ENCODE results near the gene LSM4.

Gene LSM4

GRCh38 chr19:18274219-18274780 is 48.6 kb downstream of the LSM4 start, which contains the start of gene IQCN:
IQCN (minus strand) TSS chr19:18274452; CDS start chr19:18269478, 4,974 bp downstream.
- no peak for DNase-seq

DNA sequence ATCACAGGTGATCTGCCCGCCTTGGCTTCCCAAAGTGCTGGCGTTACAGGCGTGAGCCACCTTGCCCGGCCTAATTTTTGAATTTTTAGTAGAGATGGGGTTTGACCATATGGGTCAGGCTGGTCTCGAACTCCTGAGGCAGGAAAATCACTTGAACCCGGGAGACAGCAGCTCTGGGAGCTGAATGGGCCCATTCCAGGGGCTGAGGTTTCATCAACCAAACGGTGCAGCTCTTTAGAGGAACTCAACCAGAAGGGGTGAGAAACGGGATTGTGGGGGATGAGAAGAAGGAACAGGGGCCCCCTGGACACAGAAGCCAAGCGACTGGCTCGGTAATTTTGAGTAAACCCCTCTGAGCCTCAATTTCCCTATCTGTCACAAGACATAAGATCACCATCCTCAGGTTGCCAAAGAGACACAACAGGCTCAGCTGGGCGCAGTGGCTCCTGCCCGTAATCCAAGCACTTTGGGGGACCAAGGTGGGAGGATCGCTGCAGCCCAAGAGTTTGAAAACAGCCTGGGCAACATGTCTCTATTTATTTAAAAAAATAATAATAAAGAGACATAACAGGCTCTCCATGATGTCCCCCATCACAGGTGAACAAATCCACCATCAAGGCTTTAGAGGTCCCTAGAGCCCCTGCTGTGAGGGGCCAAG is 49.2 kb downstream of the LSM4 start:
- no peak for DNase-seq

- DNase-seq, result no peak
These were observed 51.4 kb downstream of the LSM4 start for GRCh38 chr19:18271433-18271841.

DNA sequence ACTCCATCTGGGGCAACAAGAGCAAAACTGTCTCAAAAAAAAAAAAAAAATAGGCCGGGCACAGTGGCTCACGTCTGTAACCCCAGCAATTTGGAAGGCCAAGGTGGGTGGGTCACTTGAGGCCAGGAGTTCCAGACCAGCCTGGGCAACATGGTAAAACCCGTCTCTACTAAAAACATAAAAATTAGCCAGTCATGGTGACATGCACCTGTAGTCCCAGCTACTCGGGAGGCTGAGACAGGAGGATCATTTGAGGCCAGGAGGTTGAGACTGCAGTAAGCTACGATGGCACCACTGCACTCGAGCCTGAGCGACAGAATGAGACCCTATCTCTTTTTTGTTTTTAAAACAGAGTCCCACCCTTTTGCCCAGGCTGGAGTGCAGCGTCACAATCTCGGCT is 52.5 kb downstream of the LSM4 start:
- DNase-seq, result no peak

DNA sequence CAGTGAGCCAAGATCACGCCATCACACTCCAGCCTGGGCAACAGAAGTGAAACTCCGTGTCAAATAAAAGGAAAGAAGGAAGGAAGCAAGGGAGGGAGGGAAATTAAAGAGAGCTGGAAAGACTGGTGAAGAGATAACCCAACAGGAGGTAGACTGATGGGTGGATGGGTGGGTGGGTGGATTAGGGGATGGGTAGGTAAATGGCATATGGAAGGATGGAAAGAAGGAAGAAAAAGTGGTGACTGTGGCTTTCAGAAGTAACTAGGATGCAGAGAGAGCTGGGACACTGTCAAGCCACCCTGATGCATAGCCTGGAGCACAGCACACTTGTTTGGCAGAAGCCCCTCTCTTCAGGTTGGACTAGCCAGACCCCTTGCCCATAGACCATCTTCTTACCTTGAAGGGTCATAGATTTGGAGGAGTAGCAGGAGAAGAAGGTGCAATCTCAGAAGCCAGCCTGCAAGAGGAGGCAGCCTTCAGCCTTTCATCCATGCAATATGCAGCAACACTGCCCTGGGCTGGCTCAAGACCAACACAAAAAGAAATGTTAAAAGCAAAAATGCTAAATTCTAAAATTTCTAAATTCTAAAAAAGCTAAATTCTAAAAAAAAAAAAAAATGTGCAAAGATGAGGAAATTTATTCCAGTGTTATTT is 53.7 kb downstream of the LSM4 start:
- DNase-seq, result no peak

GRCh38 chr19:18266771-18267686 is 55.8 kb downstream of the LSM4 start:
- no peak for DNase-seq

DNA sequence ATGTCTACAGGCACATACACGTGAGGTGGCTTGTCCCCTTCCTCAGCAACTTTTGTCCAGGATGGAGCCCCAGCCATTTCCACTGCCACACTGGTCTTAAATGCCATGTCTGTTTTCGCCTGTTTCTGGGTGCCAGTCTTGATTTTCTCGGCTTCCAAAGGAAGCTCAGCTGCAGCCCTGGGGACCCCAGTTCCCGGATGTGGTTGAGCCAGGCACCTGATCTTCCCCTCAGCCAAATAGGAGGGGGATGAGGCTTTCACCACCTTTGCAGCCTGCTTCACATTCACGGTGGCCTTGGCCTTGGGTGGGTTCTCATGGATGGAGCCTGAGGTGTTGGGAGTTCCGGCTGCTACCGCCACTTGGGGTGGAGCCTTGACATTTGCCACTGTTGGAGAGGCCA is 57.3 kb downstream of the LSM4 start:
- DNase-seq, result no peak

DNA sequence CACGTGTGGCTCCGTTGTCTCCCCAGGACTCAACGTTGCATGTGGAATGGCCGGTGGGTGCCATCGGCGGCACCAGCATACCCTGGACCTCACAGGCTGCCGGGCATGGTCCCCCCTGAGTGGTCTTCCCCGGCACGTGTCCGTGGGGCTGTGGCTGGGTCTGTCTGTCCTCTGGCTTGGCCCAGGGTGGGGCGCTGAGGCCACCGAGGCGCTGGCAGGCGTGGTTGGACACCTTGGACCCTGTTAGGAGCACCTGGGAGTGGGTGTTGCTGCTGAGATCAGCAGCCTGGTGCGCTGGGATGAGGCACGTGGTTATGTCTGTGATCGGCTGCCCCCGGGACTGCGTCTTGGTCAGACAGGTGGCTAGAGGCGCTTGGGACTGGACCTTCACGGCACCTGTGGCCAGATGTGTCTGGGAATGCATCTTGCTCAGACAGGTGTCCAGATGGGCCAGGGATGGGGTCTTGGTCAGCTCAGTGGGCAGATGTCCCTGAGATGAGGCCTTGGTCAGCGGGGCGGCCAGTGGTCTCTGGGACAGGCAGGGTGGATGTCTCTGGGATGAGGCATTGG is 57.8 kb downstream of the LSM4 start:
- DNase-seq, result no peak

DNA sequence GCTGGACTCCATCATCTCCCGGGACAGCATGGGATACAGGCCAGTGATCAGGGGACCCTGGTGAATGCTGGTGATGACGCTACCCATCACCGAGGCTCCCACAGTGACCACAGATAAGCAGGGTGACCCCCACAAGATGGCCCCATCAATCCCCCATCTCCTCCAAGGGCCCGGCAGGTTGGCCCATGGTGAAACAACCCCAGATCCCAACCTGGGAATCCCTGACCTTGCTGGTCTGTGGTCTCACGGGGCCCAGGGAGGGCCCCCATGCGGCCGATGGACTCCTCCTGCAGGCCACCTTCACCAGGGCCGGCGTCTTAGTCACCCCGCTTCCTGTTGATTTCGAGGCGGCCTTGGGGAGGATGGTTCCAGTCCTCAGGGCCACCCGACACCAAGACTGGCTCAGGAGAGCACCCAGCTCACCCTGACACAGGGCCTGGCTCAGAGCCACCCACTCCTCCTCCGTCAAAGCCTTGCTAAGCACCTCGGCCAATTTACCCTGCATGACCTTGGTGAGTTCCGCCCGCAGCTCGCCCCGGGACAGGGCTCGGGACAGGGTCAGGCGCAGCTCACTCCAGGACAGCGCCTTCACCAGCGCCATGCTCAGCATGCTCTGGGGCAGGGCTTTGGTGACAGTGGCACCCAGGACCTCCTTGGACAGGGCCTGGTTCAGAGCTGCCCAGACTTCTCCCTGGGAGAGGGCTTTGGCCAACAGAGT is 58.6 kb downstream of the LSM4 start:
- no peak for DNase-seq

DNA sequence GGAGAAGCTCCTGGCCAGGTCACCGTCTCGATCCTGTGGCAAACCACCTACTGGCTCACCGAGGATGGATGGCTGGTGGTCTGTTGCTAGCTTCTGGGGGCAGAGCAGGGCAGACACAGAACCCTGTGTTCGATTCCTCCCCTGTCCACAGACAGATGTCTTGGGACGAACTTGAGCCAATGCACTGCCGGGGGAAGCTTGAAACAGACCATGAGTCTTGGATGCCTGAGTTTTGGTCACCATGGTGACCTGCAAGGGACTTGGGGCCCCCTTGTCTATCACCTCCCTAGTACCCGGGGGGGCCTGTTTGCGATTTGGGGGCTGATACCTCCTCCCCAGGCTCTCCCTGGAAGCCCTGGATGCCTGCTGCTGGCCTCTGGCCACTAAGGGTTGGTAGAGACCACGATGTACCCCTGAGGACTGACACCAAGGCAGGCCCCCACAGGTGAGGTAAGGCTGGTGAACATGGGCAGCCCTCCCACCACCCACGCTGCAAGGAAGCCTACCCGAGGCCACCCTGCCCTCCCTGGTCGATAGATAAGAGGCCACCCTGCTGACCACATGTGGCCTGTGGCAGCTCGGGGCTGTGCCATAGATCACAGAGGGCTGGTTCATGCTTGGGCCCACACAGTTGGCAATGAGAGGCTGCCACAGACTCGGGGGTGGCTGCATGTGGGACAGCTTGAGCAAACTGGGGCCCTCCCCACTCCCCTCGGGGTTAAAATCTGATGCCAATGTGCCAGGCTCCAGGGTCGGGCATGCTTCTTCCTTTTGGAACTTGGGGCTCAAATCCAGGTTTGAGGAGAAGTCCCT is 59.3 kb downstream of the LSM4 start:
- no peak for DNase-seq

GRCh38 chr19:18262917-18263316 is 60.0 kb downstream of the LSM4 start:
- DNase-seq, result no peak

DNA sequence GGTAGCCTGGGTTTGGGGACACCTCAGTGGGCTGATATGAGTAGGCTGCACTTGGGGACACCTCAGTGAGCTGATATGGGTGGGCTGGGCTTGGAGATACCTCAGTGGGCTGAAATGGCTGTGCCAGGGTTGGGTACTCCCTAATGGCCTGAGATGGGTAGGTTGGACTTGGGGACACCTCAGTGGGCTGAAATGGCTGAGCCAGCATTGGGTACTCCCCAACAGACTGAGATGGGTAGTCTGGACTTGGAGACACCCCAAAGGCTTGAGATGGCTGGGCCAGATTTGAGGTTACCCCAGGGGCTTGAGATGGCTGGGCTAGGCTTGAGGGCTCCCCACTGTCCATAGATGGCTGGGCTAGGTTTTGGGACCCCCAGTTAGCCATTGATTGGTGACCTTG is 60.7 kb downstream of the LSM4 start:
- DNase-seq, result no peak

DNA sequence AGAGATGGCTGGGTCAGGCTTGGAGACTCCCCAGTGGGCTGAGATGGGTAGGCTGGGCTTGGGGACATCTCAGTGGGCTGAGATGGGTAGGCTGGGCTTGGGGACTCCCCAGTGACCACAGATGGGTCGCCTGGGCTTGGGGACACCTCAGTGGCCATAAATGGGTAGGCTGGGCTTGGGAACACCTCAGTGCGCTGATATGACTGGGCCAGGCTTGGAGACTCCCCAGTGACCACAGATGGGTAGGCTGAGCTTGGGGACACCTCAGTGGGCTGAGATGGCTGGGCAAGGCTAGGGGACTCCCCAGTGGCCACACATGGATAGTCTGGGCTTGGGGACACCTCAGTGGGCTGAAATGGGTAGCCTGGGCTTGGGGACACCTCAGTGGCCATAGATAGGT is 61.4 kb downstream of the LSM4 start:
- DNase-seq, result no peak

DNA sequence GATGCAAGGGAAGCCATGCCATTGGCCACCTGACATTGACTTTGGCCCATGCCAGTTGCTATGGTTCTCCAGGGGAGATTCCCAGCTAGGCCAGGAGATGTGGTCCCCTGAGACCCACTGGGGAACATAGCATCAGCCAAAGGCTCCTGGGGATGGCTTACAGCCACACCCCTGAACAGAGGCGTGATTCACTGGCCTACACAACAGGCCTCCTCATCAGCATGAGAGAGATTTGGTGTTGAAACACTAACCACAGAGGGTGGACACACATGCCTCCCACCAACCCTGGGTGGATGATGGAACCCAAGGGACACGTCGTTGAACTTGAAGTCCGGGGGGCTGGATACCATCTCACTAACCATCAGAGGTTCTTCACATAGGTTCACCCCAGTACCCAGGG is 63.0 kb downstream of the LSM4 start:
- DNase-seq, result no peak

- DNase-seq, result no peak
These were observed 65.1 kb downstream of the LSM4 start for GRCh38 chr19:18257503-18258470.
